Stimulated activated CD8-positive, alpha-beta memory T cell treated with anti-CD3 and anti-CD28 coated beads, Interleukin-4, amount 100 ng/mL, for 24 hours (primary cell): ENCODE results near the gene STN1.

ENCODE experiments used
- DNase-seq: peaks from one replicate; pipeline ENCODE4 v3.0.0-alpha.2; 2020; ENCODE audit warnings: low read depth

STN1 gene

GRCh38 chr10:103929381-103929921 lies 11.5 kb upstream of the STN1 start:
- DNase-seq = no peak

- DNase-seq = no peak
Measured at GRCh38 chr10:103928784-103929183, 10.8 kb upstream of the STN1 start.

DNA sequence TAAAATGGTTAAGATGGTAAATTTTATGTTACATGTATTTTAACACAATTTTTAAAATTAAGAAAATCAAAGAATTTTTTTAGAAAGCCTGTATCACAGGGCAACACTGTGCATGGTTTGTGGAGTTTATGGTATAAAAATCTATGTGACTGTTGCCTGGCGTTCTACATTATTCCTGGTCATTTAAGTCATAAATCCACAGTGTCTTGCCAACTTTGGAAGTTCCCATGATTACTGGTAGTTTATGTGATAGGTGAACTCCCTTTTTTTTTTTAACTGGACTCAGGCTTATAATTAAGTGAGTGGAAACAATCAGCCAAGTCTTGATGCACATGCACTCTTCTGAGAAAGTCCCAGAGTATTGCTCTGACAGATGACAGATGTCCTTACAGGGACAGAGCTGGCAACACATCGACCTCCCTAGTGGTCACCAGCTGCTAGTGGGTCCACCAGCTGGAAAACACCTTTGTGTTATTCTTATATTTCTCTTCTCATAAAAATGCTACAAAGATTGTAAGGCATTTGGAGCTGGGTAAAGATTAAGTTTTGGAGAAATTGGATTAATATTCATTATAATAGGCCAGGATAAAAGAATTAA lies 8.8 kb upstream of the STN1 start:
- DNase-seq = no peak

- DNase-seq = no peak
Measured at GRCh38 chr10:103925591-103925990, 7.6 kb upstream of the STN1 start.

- no peak for DNase-seq
Measured at GRCh38 chr10:103923502-103923901, 5.5 kb upstream of the STN1 start.

DNA sequence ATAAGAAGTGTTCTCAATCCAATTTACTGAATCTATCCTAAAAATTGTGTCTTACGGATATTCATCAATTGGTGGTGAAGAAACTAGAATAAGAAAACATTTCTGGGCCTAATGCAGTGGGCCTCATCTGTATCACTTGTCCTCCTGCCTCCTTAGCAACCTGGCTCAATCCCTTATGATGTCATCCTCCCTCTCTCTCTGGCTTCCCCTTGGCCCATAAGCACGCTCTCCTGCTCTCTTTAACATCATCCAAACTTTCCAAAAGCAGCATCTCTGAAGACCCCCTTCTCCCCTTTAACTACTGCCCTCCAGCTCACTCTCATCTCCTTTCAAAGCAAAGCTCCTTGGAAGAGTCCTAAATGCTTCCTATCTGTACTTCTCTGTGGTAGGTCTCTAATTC lies 4.7 kb upstream of the STN1 start:
- DNase-seq = no peak

DNA sequence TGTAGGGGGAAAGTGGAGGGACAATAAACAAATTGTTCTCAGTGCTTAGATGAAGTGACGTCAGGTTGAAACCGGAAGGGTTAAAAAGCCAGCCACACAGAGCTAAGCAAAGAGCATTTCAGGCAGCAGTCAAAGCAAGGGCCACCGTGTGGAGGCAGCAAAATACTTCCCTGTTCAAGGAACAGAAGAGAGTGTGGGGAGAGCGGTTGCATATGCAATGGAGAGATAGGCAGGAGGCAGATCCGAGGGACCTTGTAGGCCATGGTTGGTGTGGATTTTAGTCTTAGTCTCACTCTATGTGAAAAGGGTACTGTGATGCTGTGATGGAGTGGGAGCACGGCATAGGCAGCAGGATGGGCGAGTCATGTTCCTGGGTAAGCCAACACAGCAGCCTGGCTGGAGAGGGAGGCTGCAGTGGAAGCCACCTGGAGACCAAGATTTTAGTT lies 3.8 kb upstream of the STN1 start:
- no peak for DNase-seq

- DNase-seq = no peak
Measured at GRCh38 chr10:103921248-103921647, 3.3 kb upstream of the STN1 start.

- no peak for DNase-seq
Measured at GRCh38 chr10:103919648-103920025, 1.7 kb upstream of the STN1 start.

DNA sequence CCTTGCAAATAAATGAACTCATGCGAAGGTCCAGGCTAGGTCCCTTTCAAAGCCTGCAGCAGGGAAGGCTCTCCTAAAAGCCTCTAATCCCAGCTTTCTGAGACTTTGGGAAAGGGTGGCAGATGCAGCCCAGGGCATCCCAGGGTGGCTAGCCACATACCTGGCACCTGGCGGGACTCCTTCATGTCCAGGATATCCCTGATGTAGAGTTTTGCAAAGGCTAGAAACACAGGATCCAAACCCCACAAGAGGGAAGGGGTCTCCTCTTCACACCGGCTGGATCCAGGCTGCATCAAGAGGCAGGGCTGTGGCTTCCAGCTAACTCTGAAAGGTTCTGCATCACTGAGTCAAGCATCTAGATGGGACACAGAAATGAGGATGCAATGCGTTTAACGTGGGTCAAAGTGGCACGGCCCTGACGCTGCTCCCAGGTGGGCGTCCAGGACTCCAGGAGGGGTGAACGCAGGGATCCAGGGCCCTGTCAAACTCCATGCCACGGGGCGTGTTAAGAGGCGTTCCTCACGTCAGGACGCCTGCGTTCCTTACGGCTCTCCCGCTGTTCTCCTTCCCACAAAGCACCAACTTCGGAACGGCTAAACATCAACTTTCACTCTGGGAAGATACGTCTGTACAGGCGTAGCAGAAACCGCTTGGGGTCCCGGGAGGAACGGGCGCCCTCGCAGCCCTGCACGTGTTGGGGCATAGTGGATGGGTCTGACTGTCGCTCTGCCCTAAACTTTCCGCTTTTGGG lies 507 bp downstream of the STN1 start:
- DNase-seq = no peak

GRCh38 chr10:103916876-103917275 lies 1.1 kb downstream of the STN1 start:
- no peak for DNase-seq

- DNase-seq = no peak
Measured at GRCh38 chr10:103916254-103916653, 1.7 kb downstream of the STN1 start.

GRCh38 chr10:103915796-103916195 lies 2.2 kb downstream of the STN1 start:
- DNase-seq = no peak

DNA sequence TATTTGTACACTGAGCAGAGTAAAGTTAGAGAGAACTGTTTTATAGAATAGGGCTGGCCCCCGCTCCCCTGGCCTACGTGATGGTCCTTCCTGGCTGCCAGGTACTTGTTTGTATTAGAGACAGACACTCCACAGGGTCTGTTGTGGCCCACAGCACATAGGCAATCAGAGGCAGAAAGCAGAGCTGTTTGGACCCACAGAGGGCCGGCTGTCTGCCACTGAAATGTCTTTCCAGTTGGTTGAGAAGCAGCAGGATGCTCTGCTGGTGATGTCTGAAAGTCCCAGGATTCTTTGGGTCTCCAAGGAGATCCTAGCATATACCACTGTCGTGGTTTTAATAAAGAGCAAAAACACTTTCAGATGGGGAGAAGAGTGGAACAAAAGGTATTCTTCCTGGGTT lies 5.2 kb downstream of the STN1 start:
- DNase-seq = no peak

GRCh38 chr10:103911021-103911459 lies 6.9 kb downstream of the STN1 start:
- DNase-seq = no peak

GRCh38 chr10:103910442-103911012 lies 7.5 kb downstream of the STN1 start:
- DNase-seq = no peak

GRCh38 chr10:103905441-103905840 lies 12.5 kb downstream of the STN1 start:
- DNase-seq = no peak

DNA sequence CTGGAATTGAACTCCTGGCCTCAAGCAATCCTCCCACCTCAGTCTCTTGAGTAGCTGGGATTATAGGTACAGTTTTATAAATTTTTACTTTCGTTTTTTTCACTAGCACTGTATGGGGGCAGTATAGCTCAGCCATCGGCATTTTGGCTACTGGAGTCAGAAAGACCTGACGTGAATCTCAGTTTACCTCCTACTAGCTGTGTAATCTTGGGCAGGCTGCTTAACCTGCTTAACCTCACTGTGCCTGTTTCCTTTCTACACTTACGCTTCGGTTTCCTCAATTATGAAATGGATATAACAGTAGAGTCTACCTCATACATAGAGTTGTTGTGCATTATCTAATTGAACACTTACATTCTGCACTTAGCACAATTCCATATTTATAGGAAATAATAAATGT lies 16.7 kb downstream of the STN1 start:
- DNase-seq = no peak

- DNase-seq = no peak
Measured at GRCh38 chr10:103899312-103899711, 18.7 kb downstream of the STN1 start.

DNA sequence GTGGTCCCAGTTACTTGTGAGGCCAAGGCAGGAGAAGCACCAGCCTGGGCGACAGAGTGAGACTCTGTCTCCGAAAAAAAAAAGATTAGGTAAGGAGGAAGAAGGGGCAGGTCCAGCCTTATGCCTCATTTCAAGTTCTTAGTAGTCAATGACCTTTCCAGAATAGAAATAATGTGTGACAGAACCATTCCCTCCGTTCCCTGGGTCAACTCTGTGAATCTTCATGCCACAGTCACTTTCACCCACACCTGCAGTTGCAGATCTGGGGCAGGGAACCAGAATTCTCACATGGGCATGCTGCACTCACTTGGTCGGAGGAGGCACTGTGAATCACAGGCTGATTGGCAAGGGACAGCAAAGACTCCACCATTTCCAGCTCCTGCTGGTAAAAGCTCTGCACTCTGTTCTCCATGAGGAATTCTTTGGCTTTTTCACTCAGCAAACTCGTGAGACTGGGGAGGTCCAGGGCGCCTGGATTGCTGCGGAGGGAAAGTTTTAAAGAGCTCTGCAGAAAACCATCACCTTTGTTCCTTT lies 20.7 kb downstream of the STN1 start:
- no peak for DNase-seq

DNA sequence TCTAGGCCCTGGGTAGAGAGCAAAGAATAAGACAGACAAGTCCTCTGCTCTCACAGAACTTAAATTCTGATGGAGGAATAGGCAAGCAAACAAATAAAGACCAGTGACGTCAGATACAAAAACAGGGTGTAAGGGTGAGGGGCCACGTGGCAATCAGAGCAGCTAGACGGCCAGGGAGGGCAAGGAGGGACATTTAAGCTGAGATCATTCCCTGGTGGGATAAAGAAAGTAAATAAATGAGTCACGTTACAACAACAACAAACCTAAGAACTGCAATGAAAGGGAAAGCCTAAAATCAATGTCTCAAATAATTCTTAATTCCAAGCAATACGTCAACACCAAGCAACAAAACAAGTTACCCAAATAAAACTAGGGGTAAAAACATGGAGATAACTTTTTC lies 21.8 kb downstream of the STN1 start:
- DNase-seq = no peak

- DNase-seq = no peak
Measured at GRCh38 chr10:103895411-103896186, 22.4 kb downstream of the STN1 start.
